OCI-LY7 (cell line): ENCODE results near the gene EMC7. TPM values are rescaled to one million over a fixed set of nuclear protein-coding genes. Genes with fewer than 3 reads are reported as not detected.

ENCODE experiments used
- BruUV-seq: library from RNA; stranded (reverse); fragments of 400-500 nt; replicated peaks from 2 replicates; lab custom pipeline; 2021; lab: Mats Ljungman, UMichigan
- CTCF ChIA-PET: fragments of 300-600 bp; sonication (Branson Sonifier 250); formaldehyde crosslinking; loops from one replicate; lab custom pipeline; 2022; ENCODE audit warnings: antibody characterized with exemption; ENCODE audit not compliant: unreplicated experiment; lab: Charles Lee
- POLR2A ChIA-PET: fragments of 300-600 bp; sonication (Branson Sonifier 250); formaldehyde crosslinking; loops from one replicate; lab custom pipeline; 2022; ENCODE audit warnings: antibody characterized with exemption; lab: Charles Lee
- DNase-seq: peaks from one replicate; pipeline ENCODE4 v3.0.0-alpha.2; 2015; ENCODE audit warnings: low spot score
- H2AFZ ChIP-seq: fragments of 200-600 bp; sonication (generic), shearing (Covaris generic); 2 replicates; pipeline ENCODE4 v1.6.1; 2014; ENCODE audit warnings: mild to moderate bottlenecking, antibody characterized with exemption, low read length, moderate library complexity
- H3K27ac ChIP-seq: fragments of 200-600 bp; sonication (generic); 2 replicates; pipeline ENCODE4 v1.5.1; 2014; ENCODE audit warnings: mixed run types, low read depth, mild to moderate bottlenecking, moderate library complexity, low read length, inconsistent platforms; ENCODE audit not compliant: poor library complexity, severe bottlenecking
- H3K36me3 ChIP-seq: fragments of 200-600 bp; sonication (generic); 2 replicates; pipeline ENCODE4 v1.6.1; 2014; ENCODE audit warnings: mild to moderate bottlenecking, antibody characterized with exemption, low read length, moderate library complexity, mixed read lengths; ENCODE audit not compliant: insufficient read depth
- H3K4me1 ChIP-seq: fragments of 200-600 bp; sonication (generic); 2 replicates; pipeline ENCODE4 v1.5.1; 2014; ENCODE audit warnings: mild to moderate bottlenecking, low read length; ENCODE audit not compliant: insufficient read depth, poor library complexity, severe bottlenecking
- H3K4me2 ChIP-seq: fragments of 200-600 bp; sonication (generic); 2 replicates; pipeline ENCODE4 v1.6.1; 2014; ENCODE audit warnings: mild to moderate bottlenecking, low read length
- H3K4me3 ChIP-seq: fragments of 200-600 bp; sonication (generic); 2 replicates; pipeline ENCODE4 v1.5.1; 2014; ENCODE audit warnings: mild to moderate bottlenecking, low read depth, low read length; ENCODE audit not compliant: poor library complexity, severe bottlenecking
- H3K79me2 ChIP-seq: fragments of 200-600 bp; sonication (generic); 2 replicates; pipeline ENCODE4 v1.6.1; 2016; ENCODE audit warnings: low read depth, mild to moderate bottlenecking, low read length, moderate library complexity, mixed read lengths; ENCODE audit not compliant: insufficient read depth
- H3K9me2 ChIP-seq: fragments of 200-600 bp; sonication (generic); 2 replicates; pipeline ENCODE4 v1.6.1; 2016; ENCODE audit warnings: mild to moderate bottlenecking, low read length, mixed read lengths; ENCODE audit not compliant: insufficient read depth
- H3K9me3 ChIP-seq: fragments of 200-600 bp; sonication (generic); 2 replicates; pipeline ENCODE4 v1.6.1; 2014; ENCODE audit warnings: mild to moderate bottlenecking, mixed run types, low read length, mixed read lengths
- H4K20me1 ChIP-seq: fragments of 200-600 bp; sonication (generic); 2 replicates; pipeline ENCODE4 v1.6.1; 2014; ENCODE audit warnings: mild to moderate bottlenecking, antibody characterized with exemption, low read length, moderate library complexity, mixed read lengths; ENCODE audit not compliant: insufficient read depth
- EZH2phosphoT487 ChIP-seq: fragments of 200-600 bp; sonication (generic); IDR thresholded peaks from 2 replicates; pipeline ENCODE4 v1.6.1; 2018; ENCODE audit warnings: low read depth, borderline replicate concordance, mild to moderate bottlenecking, mixed run types, antibody characterized with exemption, low read length, moderate library complexity, mixed read lengths
- intact Hi-C: fragments of 100-400 bp; cut with micrococcal nuclease; formaldehyde crosslinking; loops from one replicate; pipeline ENCODE4 v1.10.0; 2022; ENCODE audit not compliant: unreplicated experiment
- total RNA-seq, 2 experiments: library from RNA; depleted of rRNA in 1 of 2; stranded (reverse); fragments of >200 nt in 1 of 2; shearing (Covaris generic) in 1 of 2; gene quantifications; 2 replicates each; pipeline ENCODE4 v1.2.3, GENCODE V29; 2014 to 2022
- TF ChIP-seq, protein P1 (sequence below): fragments of 200-600 bp; sonication (generic); conservative IDR thresholded peaks from 2 replicates; pipeline ENCODE4 v1.5.1; 2014; ENCODE audit warnings: mild to moderate bottlenecking, antibody characterized with exemption, low read length, moderate library complexity, mixed read lengths

The EMC7 gene
- total RNA-seq, 2 experiments from 2014 or later: 14.7 to 41.4 TPM

DNA sequence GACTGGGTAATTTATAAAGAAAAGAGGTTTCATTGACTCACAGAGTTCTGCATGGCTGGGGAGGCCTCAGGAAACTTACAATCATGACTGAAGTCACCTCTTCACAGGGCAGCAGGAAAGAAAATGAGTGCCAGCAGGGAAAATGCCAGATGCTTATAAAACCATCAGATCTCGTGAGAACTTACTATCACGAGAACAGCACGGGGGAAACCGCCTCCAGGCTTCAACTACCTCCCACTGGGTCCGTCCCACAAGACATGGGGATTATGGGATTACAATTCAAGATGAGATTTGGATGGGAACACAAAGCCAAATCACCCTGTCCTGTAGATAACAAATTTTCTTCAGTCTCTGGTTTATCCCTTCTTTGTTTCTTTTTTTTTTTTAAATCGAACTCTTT lies 31.7 kb downstream of the EMC7 start:
- TF ChIP-seq, protein P1, sequence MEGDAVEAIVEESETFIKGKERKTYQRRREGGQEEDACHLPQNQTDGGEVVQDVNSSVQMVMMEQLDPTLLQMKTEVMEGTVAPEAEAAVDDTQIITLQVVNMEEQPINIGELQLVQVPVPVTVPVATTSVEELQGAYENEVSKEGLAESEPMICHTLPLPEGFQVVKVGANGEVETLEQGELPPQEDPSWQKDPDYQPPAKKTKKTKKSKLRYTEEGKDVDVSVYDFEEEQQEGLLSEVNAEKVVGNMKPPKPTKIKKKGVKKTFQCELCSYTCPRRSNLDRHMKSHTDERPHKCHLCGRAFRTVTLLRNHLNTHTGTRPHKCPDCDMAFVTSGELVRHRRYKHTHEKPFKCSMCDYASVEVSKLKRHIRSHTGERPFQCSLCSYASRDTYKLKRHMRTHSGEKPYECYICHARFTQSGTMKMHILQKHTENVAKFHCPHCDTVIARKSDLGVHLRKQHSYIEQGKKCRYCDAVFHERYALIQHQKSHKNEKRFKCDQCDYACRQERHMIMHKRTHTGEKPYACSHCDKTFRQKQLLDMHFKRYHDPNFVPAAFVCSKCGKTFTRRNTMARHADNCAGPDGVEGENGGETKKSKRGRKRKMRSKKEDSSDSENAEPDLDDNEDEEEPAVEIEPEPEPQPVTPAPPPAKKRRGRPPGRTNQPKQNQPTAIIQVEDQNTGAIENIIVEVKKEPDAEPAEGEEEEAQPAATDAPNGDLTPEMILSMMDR: no peak
- TF ChIP-seq EZH2phosphoT487: no peak
- Histone ChIP-seq H3K36me3 (no peaks in the 10 kb centered on the region), H3K4me3 (no peak overlapping the region), H3K4me2 (no peak overlapping the region), H3K79me2 (no peaks in the 10 kb centered on the region), H2AFZ (no peak overlapping the region), H3K4me1 (no peaks in the 10 kb centered on the region), H3K27ac (no peak overlapping the region), H3K9me3 (no peaks in the 10 kb centered on the region), H4K20me1 (no peaks in the 10 kb centered on the region), H3K9me2 (no peaks in the 10 kb centered on the region)
- no peak for DNase-seq
- POLR2A ChIA-PET: interaction anchor here (0.9 to 1.0 kb wide), 2 partner anchors 69 to 89 kb away, joined by 3 to 4 read pairs; no protein-coding TSS in a partner anchor
- CTCF ChIA-PET: no interaction called here
- intact Hi-C loops: no loop called here
- no TSS peak for BruUV-seq

DNA sequence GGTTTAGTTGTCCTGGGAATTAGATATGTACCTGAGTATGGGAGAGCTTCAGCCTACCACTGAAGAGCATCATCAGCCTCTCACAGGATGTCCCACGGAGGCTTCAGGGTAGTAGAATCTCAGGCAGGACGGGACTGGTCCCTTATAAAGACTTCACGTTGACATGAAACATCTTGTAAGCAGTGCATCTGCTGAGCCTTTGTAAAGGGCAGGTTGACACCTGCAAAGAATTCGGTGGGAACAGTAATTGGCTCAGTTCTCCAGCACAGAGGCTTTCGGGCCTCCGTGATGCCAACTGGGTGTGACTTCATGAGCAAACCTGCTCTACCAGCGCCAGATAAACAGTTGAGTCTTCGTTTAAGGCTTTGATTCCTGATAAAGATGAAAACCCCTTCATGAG lies 35.7 kb downstream of the EMC7 start:
- CTCF ChIA-PET: no interaction called here

DNA sequence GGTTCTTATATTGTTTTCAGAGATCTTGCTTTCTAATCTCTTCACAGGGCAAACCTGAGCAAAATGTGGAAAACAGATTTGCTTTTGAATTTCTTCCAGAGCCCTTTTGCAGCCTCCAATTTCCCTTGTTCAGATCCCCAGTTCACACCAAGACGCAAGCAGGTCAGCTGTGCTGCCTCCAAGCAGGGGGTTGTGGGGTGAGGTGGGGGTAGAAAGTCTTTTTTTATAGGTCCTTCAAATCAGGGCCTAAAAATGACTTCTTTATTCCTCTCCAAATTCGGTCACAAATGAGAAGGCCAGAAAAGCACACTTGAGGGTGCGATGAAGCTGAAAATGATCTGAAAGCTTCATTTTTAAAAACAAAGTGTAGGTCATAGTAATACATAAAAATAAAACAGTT lies 36.4 kb downstream of the EMC7 start:
- BruUV-seq: no TSS peak
- DNase-seq: no peak
- intact Hi-C loops: no loop called here
- no peak overlapping the region for H3K4me3 ChIP-seq
- H2AFZ ChIP-seq: no peak overlapping the region
- H3K4me2 ChIP-seq: no peak overlapping the region
- CTCF ChIA-PET: no interaction called here
- no peaks in the 10 kb centered on the region for H3K4me1 ChIP-seq
- no peaks in the 10 kb centered on the region for H3K36me3 ChIP-seq
- H3K27ac ChIP-seq: no peak overlapping the region
- H3K9me2 ChIP-seq: no peaks in the 10 kb centered on the region
- no peaks in the 10 kb centered on the region for H3K9me3 ChIP-seq
- H3K79me2 ChIP-seq: no peaks in the 10 kb centered on the region
- TF ChIP-seq EZH2phosphoT487: no peak
- TF ChIP-seq, protein P1: no peak
- H4K20me1 ChIP-seq: no peaks in the 10 kb centered on the region
- POLR2A ChIA-PET: no interaction called here

More for the DNA sequence above, 35.7 kb downstream of the EMC7 start:
- Histone ChIP-seq H3K4me3 (no peak overlapping the region), H4K20me1 (no peaks in the 10 kb centered on the region), H3K4me1 (no peaks in the 10 kb centered on the region), H2AFZ (no peak overlapping the region), H3K79me2 (no peaks in the 10 kb centered on the region), H3K4me2 (no peak overlapping the region), H3K27ac (no peak overlapping the region), H3K9me3 (no peaks in the 10 kb centered on the region), H3K9me2 (no peaks in the 10 kb centered on the region), H3K36me3 (no peaks in the 10 kb centered on the region)
- no TSS peak for BruUV-seq
- POLR2A ChIA-PET: no interaction called here
- TF ChIP-seq EZH2phosphoT487: no peak
- no peak for DNase-seq
- intact Hi-C loops: no loop called here
